ENCODE measurements around the gene ZFP42. TPM values are rescaled to one million over a fixed set of nuclear protein-coding genes. Genes with fewer than 3 reads are reported as not detected.

The ZFP42 gene
- total and polyA plus RNA-seq, 2 donors (not counting 1 experiment from before 2014, with no cell fraction given) = not detected

DNA sequence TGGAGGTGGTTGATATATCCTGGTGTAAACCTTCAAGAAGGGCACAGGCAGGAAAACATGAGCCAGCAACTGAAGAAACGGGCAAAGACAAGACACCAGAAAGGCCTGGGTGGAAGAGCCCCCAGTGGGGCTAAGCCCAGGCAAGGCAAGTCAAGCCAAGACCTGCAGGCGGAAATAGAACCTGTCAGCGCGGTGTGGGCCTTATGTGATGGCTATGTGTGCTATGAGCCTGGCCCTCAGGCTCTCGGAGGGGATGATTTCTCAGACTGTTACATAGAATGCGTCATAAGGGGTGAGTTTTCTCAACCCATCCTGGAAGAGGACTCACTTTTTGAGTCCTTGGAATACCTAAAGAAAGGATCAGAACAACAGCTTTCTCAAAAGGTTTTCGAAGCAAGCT lies 7.2 kb downstream of the ZFP42 start:
- no peak overlapping the region for H3K4me3 Mint-ChIP-seq
- ChIA-PET POLR2A (no interaction called here), CTCF (no interaction called here)
- 89% methylated on average over 7 of the region's 7 CpGs for WGBS (ENCODE audit: insufficient coverage)
- no peaks in the 10 kb centered on the region for H3K36me3 ChIP-seq (replicated peaks in 1 of 2; ENCODE audit: control extremely low read depth in 1 of 2, control insufficient read depth in 1 of 2, extremely low read depth in 1 of 2, insufficient read depth in 2 of 2, low read length in 1 of 2)
- no peak overlapping the region for H3K9ac ChIP-seq (ENCODE audit: low read length)
- H3K9me3 Mint-ChIP-seq (ENCODE audit: insufficient read depth) = peaks cover 9% of the 10 kb centered on the region
- no peaks in the 10 kb centered on the region for H3K27me3 ChIP-seq (replicated peaks in 1 of 4; ENCODE audit: control extremely low read depth in 1 of 4, control insufficient read depth in 3 of 4, insufficient read depth in 4 of 4, low read length in 3 of 4)
- no peaks in the 10 kb centered on the region for H3K27me3 Mint-ChIP-seq
- H2AFZ ChIP-seq (ENCODE audit: insufficient read depth, low read depth, low read length, poor library complexity, severe bottlenecking) = no peak overlapping the region
- H3K4me2 ChIP-seq (replicated peaks; ENCODE audit: low read depth, low read length, poor library complexity, severe bottlenecking) = no peak overlapping the region
- H4K20me1 ChIP-seq (ENCODE audit: control insufficient read depth, insufficient read depth, low read length, poor library complexity, severe bottlenecking) = no peaks in the 10 kb centered on the region
- TF ChIP-seq, protein P1, sequence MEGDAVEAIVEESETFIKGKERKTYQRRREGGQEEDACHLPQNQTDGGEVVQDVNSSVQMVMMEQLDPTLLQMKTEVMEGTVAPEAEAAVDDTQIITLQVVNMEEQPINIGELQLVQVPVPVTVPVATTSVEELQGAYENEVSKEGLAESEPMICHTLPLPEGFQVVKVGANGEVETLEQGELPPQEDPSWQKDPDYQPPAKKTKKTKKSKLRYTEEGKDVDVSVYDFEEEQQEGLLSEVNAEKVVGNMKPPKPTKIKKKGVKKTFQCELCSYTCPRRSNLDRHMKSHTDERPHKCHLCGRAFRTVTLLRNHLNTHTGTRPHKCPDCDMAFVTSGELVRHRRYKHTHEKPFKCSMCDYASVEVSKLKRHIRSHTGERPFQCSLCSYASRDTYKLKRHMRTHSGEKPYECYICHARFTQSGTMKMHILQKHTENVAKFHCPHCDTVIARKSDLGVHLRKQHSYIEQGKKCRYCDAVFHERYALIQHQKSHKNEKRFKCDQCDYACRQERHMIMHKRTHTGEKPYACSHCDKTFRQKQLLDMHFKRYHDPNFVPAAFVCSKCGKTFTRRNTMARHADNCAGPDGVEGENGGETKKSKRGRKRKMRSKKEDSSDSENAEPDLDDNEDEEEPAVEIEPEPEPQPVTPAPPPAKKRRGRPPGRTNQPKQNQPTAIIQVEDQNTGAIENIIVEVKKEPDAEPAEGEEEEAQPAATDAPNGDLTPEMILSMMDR (IDR thresholded peaks at IDR 0.05) = no peak
- no peak for TF ChIP-seq EZH2 (IDR thresholded peaks at IDR 0.05; ENCODE audit: borderline replicate concordance, insufficient read depth, low read depth, low read length, poor library complexity, severe bottlenecking)
- peaks cover 0 to 17% (median 3%) of the 10 kb centered on the region in 3 donors for H3K9me3 ChIP-seq (ENCODE audit: control extremely low read depth in 1 of 3, control insufficient read depth in 2 of 3, insufficient read depth in 1 of 3, low read length in 2 of 3)
- intact Hi-C loops (cut with micrococcal nuclease) = no loop called here
- ATAC-seq (ENCODE audit: low read depth) (no peak), DNase-seq (no peak)
- H3K4me3 ChIP-seq (ENCODE audit: control extremely low read depth in 1 of 5, extremely low read depth in 1 of 5, insufficient read depth in 1 of 5, low read depth in 2 of 5, low read length in 4 of 5) = no peak overlapping the region
- no peaks in the 10 kb centered on the region for H3K4me1 ChIP-seq (ENCODE audit: control insufficient read depth in 2 of 2, insufficient read depth in 2 of 2, low read length in 2 of 2)
- no peak overlapping the region for H3K27ac ChIP-seq (ENCODE audit: low read length in 2 of 2)
- H3K27ac Mint-ChIP-seq = no peak overlapping the region
- no peaks in the 10 kb centered on the region for H3K79me2 ChIP-seq (ENCODE audit: control insufficient read depth, insufficient read depth, low read length)
- no peaks in the 10 kb centered on the region for H3K4me1 Mint-ChIP-seq

GRCh38 chr4:188005561-188005960 lies 10.0 kb downstream of the ZFP42 start:
- Mint-ChIP-seq H3K9me3 (ENCODE audit: insufficient read depth) (peaks cover 9% of the 10 kb centered on the region), H3K27me3 (no peaks in the 10 kb centered on the region), H3K4me3 (no peak overlapping the region), H3K27ac (no peak overlapping the region), H3K4me1 (no peaks in the 10 kb centered on the region)
- Histone ChIP-seq H4K20me1 (ENCODE audit: control insufficient read depth, insufficient read depth, low read length, poor library complexity, severe bottlenecking) (no peaks in the 10 kb centered on the region), H3K4me2 (replicated peaks; ENCODE audit: low read depth, low read length, poor library complexity, severe bottlenecking) (no peak overlapping the region), H3K9ac (ENCODE audit: low read length) (no peak overlapping the region), H3K79me2 (ENCODE audit: control insufficient read depth, insufficient read depth, low read length) (no peaks in the 10 kb centered on the region), H3K36me3 (replicated peaks in 1 of 2; ENCODE audit: control extremely low read depth in 1 of 2, control insufficient read depth in 1 of 2, extremely low read depth in 1 of 2, insufficient read depth in 2 of 2, low read length in 1 of 2) (no peaks in the 10 kb centered on the region), H3K4me3 (ENCODE audit: control extremely low read depth in 1 of 5, extremely low read depth in 1 of 5, insufficient read depth in 1 of 5, low read depth in 2 of 5, low read length in 4 of 5) (no peak overlapping the region), H3K4me1 (ENCODE audit: control insufficient read depth in 2 of 2, insufficient read depth in 2 of 2, low read length in 2 of 2) (no peaks in the 10 kb centered on the region), H3K9me3 (ENCODE audit: control extremely low read depth in 1 of 3, control insufficient read depth in 2 of 3, insufficient read depth in 1 of 3, low read length in 2 of 3) (peaks cover 0 to 12% (median 0%) of the 10 kb centered on the region in 3 donors), H3K27me3 (replicated peaks in 1 of 4; ENCODE audit: control extremely low read depth in 1 of 4, control insufficient read depth in 3 of 4, insufficient read depth in 4 of 4, low read length in 3 of 4) (no peaks in the 10 kb centered on the region), H2AFZ (ENCODE audit: insufficient read depth, low read depth, low read length, poor library complexity, severe bottlenecking) (no peak overlapping the region), H3K27ac (ENCODE audit: low read length in 2 of 2) (no peak overlapping the region)
- DNase-seq (no peak), ATAC-seq (ENCODE audit: low read depth) (no peak)
- intact Hi-C loops (cut with micrococcal nuclease) = no loop called here
- ChIA-PET CTCF (no interaction called here), POLR2A (no interaction called here)
- WGBS (ENCODE audit: insufficient coverage) = 0% methylated on average over 1 of the region's 3 CpGs
- TF ChIP-seq EZH2 (IDR thresholded peaks at IDR 0.05; ENCODE audit: borderline replicate concordance, insufficient read depth, low read depth, low read length, poor library complexity, severe bottlenecking) = no peak
- TF ChIP-seq, protein P1 (IDR thresholded peaks at IDR 0.05) = no peak

Data from B cell (primary cell).